OCI-LY1 (cell line): ENCODE data around the gene MS4A4A.
"Not testable (repeated sequence)": the region's sequence is repeated elsewhere in the genome, so short reads cannot be mapped to it uniquely, and the experiment has no call there.

ENCODE experiments used
- H2AFZ ChIP-seq: fragments of 200-600 bp; sonication (generic), shearing (Covaris generic); 2 replicates; pipeline ENCODE4 v1.6.0; 2014; ENCODE audit warnings: antibody characterized with exemption, mild to moderate bottlenecking, low read length
- H3F3A ChIP-seq: fragments of 200-600 bp; sonication (generic), shearing (Covaris generic); 2 replicates; pipeline ENCODE4 v1.6.0; 2014; ENCODE audit warnings: mild to moderate bottlenecking, antibody characterized with exemption, low read length, moderate library complexity; ENCODE audit not compliant: insufficient read depth
- H3K27ac ChIP-seq: fragments of 200-600 bp; sonication (generic); 2 replicates; pipeline ENCODE4 v1.5.1; 2014; ENCODE audit warnings: low read length, mixed run types, mild to moderate bottlenecking, low read depth; ENCODE audit not compliant: poor library complexity, severe bottlenecking
- H3K27me3 ChIP-seq: fragments of 200-600 bp; sonication (generic); 2 replicates; pipeline ENCODE4 v1.6.0; 2014; ENCODE audit warnings: antibody characterized with exemption, mild to moderate bottlenecking, low read length, moderate library complexity; ENCODE audit not compliant: insufficient read depth
- H3K36me3 ChIP-seq: fragments of 200-600 bp; sonication (generic); 2 replicates; pipeline ENCODE4 v1.6.1; 2014; ENCODE audit warnings: mild to moderate bottlenecking, antibody characterized with exemption, low read length, moderate library complexity, mixed read lengths; ENCODE audit not compliant: insufficient read depth
- H3K4me1 ChIP-seq: fragments of 200-600 bp; sonication (generic); 2 replicates; pipeline ENCODE4 v1.5.1; 2014; ENCODE audit warnings: mild to moderate bottlenecking, low read length, moderate library complexity; ENCODE audit not compliant: insufficient read depth, severe bottlenecking
- H3K4me2 ChIP-seq: fragments of 200-600 bp; sonication (generic), shearing (Covaris generic); 2 replicates; pipeline ENCODE4 v1.6.1; 2014; ENCODE audit warnings: low read length
- H3K4me3 ChIP-seq: fragments of 200-600 bp; sonication (generic); 2 replicates; pipeline ENCODE4 v1.5.1; 2014; ENCODE audit warnings: low read length, low read depth, mild to moderate bottlenecking, mixed read lengths; ENCODE audit not compliant: poor library complexity, severe bottlenecking
- H3K79me2 ChIP-seq: fragments of 200-600 bp; shearing (Covaris generic); 2 replicates; pipeline ENCODE4 v1.6.1; 2016; ENCODE audit warnings: mixed run types, low read length, mixed read lengths; ENCODE audit not compliant: insufficient read depth
- H3K9ac ChIP-seq: fragments of 200-600 bp; sonication (generic), shearing (Covaris generic); 2 replicates; pipeline ENCODE4 v1.6.1; 2014; ENCODE audit warnings: mild to moderate bottlenecking, low read length, mixed read lengths
- H3K9me2 ChIP-seq: fragments of 200-600 bp; sonication (generic), shearing (Covaris generic); 2 replicates; pipeline ENCODE4 v1.6.1; 2014; ENCODE audit warnings: low read depth, mild to moderate bottlenecking, low read length, mixed read lengths
- H3K9me3 ChIP-seq: fragments of 200-600 bp; shearing (Covaris generic); 2 replicates; pipeline ENCODE4 v1.6.1; 2014; ENCODE audit warnings: low read length, mixed read lengths
- H4K20me1 ChIP-seq: fragments of 200-600 bp; sonication (generic), shearing (Covaris generic); 2 replicates; pipeline ENCODE4 v1.6.0; 2016; ENCODE audit warnings: mild to moderate bottlenecking, low read length; ENCODE audit not compliant: insufficient read depth
- EZH2 ChIP-seq: fragments of 200-600 bp; sonication (generic), shearing (Covaris generic); IDR thresholded peaks from 2 replicates; pipeline ENCODE4 v1.8.0; 2017; ENCODE audit warnings: borderline replicate concordance, mixed run types, mild to moderate bottlenecking, antibody characterized with exemption, low read length, moderate library complexity, mixed read lengths
- TF ChIP-seq, protein P1 (sequence below): fragments of 200-600 bp; sonication (generic), shearing (Covaris generic); IDR thresholded peaks from 2 replicates; pipeline ENCODE4 v1.5.1; 2017; ENCODE audit warnings: mild to moderate bottlenecking, antibody characterized with exemption, low read length, moderate library complexity, mixed read lengths

The MS4A4A gene

DNA sequence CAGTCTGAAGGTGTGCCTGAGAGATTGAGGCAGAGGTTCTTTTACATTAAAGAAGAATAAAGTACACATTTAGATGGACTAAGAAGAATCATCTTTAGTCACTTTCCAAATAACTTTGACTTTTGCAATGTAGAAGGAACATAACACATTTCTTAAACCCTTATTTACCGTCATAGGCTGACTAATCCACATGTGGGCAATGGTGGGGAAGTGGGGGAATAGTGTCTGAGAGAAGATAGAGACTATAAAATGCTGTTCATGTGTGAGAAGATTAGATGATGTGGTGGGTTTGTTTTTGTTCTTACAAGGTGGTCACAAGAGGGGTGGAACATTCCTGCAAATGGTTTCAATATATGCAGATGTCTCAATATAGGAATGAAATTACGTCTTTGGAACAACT lies 1.8 kb downstream of the MS4A4A start:
- Histone ChIP-seq H3K36me3 (no peaks in the 10 kb centered on the region), H3K4me2 (no peak overlapping the region), H3K79me2 (no peaks in the 10 kb centered on the region), H3K9me3 (no peaks in the 10 kb centered on the region), H3K9ac (no peak overlapping the region), H3K27me3 (no peaks in the 10 kb centered on the region), H3K27ac (no peak overlapping the region), H4K20me1 (no peaks in the 10 kb centered on the region), H3F3A (no peaks in the 10 kb centered on the region), H2AFZ (no peak overlapping the region), H3K4me1 (no peaks in the 10 kb centered on the region), H3K4me3 (no peak overlapping the region), H3K9me2 (no peaks in the 10 kb centered on the region)
- TF ChIP-seq, protein P1, sequence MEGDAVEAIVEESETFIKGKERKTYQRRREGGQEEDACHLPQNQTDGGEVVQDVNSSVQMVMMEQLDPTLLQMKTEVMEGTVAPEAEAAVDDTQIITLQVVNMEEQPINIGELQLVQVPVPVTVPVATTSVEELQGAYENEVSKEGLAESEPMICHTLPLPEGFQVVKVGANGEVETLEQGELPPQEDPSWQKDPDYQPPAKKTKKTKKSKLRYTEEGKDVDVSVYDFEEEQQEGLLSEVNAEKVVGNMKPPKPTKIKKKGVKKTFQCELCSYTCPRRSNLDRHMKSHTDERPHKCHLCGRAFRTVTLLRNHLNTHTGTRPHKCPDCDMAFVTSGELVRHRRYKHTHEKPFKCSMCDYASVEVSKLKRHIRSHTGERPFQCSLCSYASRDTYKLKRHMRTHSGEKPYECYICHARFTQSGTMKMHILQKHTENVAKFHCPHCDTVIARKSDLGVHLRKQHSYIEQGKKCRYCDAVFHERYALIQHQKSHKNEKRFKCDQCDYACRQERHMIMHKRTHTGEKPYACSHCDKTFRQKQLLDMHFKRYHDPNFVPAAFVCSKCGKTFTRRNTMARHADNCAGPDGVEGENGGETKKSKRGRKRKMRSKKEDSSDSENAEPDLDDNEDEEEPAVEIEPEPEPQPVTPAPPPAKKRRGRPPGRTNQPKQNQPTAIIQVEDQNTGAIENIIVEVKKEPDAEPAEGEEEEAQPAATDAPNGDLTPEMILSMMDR, result no peak
- TF ChIP-seq EZH2, result no peak

DNA sequence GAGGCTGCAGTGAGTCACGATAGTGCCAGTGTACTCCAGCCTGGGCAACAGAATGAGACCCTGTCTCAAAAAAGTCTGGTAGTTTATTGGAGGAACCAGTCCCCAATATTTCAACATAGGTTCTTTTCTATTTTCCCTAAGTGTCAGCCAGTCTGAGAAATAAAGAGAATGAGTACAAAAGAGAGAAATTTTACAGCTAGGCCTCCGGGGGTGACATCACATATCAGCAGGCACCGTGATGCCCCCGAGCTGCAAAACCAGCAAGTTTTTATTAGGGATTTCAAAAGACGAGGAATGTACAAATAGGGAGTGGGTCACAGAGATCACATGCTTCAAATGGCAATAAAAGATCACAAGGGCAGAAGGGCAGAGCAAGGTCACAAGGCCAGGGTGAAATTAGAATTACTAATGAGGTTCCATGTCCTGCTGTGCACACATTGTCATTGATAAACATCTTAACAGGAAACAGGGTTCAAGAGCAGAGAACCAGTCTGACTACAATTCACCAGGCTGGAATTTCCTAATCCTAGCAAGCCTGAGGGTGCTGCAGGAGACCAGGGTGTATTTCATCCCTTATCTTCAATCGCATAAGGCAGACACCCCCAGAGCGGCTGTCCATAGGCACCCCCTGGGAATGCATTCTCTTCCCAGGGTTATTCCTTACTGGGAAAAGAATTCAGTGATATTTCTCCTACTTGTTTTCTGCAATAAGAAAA lies 5.1 kb downstream of the MS4A4A start:
- not testable (repeated sequence) for H3K9me3 ChIP-seq, H3F3A ChIP-seq, H4K20me1 ChIP-seq, H3K27me3 ChIP-seq, H3K4me3 ChIP-seq, H2AFZ ChIP-seq, H3K4me2 ChIP-seq, H3K27ac ChIP-seq, H3K4me1 ChIP-seq, H3K9ac ChIP-seq, H3K79me2 ChIP-seq, H3K9me2 ChIP-seq, H3K36me3 ChIP-seq

DNA sequence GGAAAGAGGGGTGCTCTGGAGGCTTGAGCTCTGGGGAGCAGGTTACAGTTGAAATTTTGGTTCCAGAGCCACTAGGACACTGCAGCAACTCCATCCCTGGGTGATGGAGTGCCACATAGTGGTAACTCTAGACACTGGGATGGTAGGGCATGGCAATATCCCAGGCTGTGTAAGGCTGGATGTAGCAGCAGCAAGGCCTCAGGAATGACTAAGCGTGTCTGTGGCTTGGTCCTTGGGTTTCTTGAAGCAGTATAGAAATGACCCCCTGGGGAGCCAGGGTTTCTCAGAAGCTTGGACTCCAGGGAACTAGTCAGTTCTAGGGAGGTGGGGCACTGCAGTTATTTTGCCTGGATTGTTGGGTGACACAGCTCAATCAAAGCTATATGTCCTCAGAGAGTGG lies 8.1 kb downstream of the MS4A4A start:
- Histone ChIP-seq H4K20me1 (no peaks in the 10 kb centered on the region), H3K27ac (no peak overlapping the region), H3K9me2 (peaks cover 3% of the 10 kb centered on the region; the same call in 1 of the 2 replicates), H3K9ac (no peak overlapping the region), H3K79me2 (no peaks in the 10 kb centered on the region), H3K9me3 (no peaks in the 10 kb centered on the region), H3K4me2 (no peak overlapping the region), H2AFZ (no peak overlapping the region), H3K27me3 (no peaks in the 10 kb centered on the region), H3K4me1 (no peaks in the 10 kb centered on the region), H3K36me3 (no peaks in the 10 kb centered on the region), H3F3A (no peaks in the 10 kb centered on the region), H3K4me3 (no peak overlapping the region)
- no peak for TF ChIP-seq EZH2
- TF ChIP-seq, protein P1, result no peak

DNA sequence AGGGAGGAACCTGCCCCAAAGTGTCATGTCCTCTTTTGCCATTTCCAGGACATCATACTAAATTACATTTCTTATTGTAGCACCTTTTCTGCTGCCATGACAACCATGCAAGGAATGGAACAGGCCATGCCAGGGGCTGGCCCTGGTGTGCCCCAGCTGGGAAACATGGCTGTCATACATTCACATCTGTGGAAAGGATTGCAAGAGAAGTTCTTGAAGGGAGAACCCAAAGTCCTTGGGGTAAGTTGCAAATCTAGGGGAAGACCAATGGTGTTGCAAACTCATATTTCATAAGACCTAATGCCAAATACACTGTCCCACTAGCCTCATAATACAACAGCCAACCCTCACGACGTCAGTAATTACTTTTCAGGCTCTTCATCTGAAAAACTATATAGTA lies 11.7 kb downstream of the MS4A4A start:
- Histone ChIP-seq H3K36me3 (no peaks in the 10 kb centered on the region), H3K9ac (no peak overlapping the region), H3K4me1 (no peaks in the 10 kb centered on the region), H3K27ac (no peak overlapping the region), H3K27me3 (no peaks in the 10 kb centered on the region), H3K9me2 (peaks cover 3% of the 10 kb centered on the region; the same call in 1 of the 2 replicates), H3F3A (no peaks in the 10 kb centered on the region), H3K9me3 (no peaks in the 10 kb centered on the region), H2AFZ (no peak overlapping the region), H3K4me3 (no peak overlapping the region), H4K20me1 (no peaks in the 10 kb centered on the region), H3K4me2 (no peak overlapping the region), H3K79me2 (no peaks in the 10 kb centered on the region)
- TF ChIP-seq, protein P1, result no peak
- no peak for TF ChIP-seq EZH2
